Myocyte (in vitro differentiated cells): ENCODE data around the gene CACUL1. TPM values are rescaled to one million over a fixed set of nuclear protein-coding genes. Genes with fewer than 3 reads are reported as not detected.
A peak's percentile ranks its signal among the peaks of the same experiment; 100 is the strongest.

Experiments used
- DNase-seq: peaks from one replicate; pipeline ENCODE4 v3.0.0-alpha.2; 2012; ENCODE audit warnings: low read depth
- total RNA-seq: library from RNA; depleted of rRNA; stranded (reverse); fragments of >200 nt; gene quantifications from 2 replicates; pipeline ENCODE4 v1.2.3, GENCODE V29; 2014

The CACUL1 gene
- total RNA-seq, 1 donor from 2014 or later, result 42.4 TPM

DNA sequence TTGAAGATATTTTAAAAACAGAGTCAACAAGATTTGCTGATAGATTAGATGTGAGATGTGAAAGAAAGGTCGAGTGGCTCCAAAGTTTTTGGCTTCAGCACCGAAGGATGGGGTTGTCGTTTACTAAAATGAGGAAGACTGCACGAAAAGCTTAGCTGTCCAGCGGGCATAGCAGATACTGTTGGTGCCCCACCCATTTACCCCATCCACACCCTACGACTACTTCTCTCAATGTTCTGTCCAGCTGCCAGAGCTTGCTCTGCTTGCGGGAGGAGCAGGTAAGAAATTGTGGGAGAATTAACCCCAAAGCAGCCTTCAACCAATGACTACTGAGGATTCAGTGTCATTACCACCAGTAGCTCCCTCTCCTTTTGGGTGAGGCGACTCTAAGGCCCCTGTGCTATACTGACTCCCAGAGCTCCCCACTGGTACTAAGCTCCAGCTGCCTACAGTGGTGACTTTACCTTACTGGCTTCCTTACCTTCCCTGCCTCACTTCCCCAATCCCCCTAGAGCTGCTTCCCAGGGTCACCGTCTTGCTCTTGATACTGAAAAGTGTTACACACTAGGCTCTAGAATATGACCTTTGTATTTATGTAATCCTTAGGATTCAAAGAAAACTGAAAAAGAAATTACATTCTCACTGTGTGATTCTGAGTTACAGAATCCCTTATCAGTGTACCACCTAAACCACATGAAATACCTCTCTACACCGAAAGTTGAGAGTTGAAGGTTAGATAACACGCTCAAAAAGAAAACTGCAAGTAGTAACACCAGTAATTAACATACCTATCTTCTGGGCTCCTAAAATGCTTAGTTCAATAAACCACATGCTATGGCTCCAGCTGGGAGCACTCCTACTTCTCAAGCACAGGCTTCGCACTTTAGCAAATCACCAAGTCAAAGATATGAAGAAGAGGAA, 22.3 kb downstream of the CACUL1 start:
- no peak for DNase-seq

DNA sequence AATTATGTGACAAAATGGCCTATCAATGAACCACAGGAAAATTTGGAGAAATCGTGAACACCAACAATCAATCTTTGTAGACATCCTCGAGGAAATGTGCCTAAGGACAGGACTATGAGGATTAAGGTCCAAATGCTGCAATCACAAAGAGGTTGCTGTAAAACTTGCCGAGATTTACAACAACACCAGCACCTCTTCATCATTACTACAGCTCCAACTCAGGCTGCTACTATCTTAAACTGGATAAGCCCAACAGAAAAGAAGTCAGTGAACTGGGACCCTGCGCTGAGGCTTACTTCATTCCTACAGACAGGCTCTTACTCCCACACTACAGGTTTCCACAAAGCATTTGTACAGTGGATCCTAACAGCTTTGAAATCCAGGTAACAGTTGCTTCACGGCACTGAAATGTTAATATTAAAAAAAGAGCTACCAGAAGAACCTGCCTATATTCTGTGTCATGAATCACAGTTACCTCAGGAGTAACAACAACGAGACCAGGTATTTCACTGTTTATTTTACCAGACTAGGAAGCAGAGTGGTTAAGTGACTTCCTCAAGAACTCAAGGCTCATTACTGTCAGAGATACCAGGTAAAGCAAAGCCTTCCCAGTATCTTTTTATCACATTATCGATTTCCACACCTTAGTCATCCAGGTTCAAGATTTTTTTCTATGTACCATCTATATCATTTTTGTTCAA, 23.9 kb downstream of the CACUL1 start:
- DNase-seq, result no peak

DNA sequence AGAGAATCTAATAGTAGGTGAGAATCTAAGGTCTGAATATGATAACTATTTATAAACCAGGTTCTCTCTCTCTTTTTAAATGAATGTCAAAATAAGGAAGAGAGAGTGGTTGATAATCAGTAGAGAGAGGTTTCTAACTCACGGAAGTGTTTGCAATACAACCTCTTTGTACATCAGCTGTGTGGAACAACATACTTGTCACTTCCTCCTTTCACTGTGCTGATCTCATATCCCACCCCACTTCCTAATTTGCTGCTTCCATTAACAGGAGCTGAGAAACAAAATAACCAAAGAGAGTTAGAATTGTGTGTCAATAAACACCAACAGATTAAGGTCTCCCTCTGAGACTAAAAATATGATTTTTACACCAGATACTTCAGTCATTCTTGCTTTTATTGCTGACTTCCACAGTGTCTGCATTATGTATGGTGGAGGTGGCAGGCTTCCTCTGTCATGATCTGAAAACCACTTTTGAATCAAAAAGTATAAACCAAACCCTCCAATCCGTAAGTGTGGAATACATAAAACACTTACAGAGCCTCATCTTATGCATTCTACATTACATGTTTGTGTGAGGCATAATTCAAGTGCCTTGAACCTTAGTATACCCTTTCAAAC, 25.0 kb downstream of the CACUL1 start:
- no peak for DNase-seq

DNA sequence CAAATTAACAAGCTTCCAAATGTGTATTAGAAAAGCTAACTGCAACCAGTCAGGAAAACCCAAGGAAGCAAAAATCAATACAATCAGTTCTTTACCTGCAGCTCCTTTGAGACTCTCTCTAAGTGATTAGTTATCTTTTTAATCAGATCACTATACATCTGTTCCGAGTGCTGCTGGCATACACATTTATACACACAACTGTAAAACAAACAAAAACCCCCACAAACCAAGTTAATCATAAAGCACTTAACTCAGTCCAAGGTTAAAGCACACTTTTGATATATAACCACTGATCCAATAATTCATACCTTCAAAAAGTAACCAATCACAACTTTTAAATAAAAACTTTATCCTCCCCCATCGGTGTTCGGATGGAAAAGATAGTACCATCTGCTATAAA, 25.6 kb downstream of the CACUL1 start:
- no peak for DNase-seq

DNA sequence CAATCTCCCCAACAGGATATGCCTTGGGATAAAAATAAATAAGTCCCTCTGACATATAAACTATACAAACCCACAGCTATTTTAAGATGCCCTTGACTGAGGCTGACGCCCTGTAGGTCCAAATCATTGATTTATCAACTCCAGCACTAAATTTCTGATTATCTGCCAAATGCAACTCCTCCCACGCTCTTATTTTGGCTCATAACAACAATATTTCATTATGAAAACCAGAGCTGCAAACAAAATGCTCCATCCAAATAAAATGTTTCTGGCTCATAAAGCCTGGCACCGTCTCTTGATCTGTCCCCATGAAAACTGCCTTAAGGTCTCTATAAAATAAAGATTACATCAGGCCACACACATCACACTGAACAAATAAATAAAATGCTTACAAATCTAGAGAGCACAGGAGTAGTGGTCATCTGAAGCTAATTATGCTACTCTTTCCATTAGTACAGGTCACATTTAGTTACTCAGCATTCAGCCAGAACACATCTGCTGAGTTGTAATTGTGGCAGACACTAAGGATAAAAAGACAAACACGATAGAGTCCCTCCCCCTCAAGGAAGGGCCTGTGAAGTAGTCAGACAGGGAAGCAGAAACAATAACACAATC, 28.8 kb downstream of the CACUL1 start:
- no peak for DNase-seq

DNA sequence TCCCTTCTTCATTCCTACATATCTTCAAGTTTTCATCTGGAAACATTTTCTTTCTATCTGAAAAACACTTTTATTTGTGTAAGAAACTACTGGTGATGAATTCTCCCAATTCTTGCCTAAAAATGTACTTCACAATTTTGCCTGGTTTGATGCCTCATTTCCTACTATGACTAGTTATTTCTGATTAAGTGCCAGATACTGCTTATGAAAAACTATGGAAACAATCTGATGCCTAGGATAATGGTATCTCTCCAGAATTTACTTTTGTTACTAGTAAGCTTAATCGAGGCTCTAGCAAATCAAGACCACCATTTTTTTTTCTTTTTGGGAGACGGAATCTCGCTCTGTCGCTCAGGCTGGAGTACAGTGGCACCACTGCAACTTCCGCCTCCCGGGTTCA, 31.3 kb downstream of the CACUL1 start:
- no peak for DNase-seq

DNA sequence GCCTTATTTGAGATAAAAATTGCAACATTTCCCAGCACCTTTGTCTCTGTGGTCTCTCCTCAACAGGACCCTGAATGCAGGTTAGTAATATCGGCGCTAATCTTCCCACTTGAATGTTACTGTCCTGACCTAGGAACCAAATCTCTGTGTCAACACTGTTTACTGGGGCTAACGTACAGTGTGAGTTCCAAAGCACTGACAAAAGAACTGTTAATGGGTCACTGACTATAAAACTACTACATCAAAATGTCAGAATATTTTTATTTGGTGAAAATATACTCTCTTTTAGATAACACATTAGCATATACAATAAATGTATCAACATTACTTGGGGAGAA, 33.3 kb downstream of the CACUL1 start:
- no peak for DNase-seq

DNA sequence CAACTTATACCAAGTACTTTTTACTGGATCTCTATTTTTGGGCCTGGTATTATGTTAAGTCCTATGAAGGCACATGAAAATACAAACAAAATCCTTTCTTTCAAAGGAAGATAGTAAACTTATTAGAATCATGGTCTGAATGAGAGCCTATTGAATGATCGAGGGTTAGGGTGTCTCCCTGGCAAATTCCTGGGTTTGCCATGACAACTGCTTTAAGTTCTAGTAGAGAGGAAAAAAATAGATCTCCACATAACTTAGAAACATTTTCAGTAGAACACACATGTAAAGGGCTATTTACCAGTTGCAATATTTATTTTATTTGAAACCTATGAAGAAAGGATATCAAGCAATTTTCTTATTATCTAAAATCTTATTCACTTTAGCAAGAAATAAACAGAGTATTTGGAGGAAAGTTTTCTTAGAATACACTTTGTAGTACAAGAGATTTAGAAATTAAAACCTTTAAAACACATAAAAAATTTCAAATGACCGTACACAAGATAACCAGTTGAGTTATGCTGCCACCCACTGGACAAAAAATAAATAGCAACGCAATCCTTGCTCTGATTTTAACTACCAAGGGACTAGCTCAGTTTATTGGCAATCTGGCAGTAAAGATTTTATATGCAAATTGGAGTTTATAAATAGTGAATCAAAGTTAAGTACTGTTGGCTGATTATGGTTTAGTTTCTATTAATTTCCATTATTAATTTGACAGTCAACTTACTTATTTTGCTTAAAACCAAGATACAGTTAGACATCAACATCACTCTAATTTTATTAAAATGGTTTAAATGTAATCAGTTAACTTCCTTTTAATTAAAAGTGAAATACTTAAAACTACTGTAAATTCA, 33.9 kb downstream of the CACUL1 start:
- DNase-seq, result peak; percentile 74

DNA sequence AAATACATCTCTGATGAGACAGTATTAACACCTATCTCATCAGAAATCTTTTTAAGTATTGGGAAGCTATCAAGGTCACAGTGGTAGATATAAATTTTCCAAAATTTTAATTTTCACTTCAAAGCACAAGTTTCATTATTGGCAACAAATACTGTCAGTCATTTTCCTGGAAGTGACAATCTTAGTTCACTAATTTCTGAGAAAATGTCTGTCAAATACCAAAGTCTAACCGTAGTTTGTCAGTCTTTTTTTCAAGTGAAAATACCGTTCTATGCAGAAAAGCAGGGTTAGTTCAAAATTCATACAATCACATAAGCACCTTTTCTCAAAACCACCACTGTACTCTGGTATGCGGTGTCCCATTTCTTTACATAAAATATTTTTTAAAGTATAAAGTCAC, 40.4 kb downstream of the CACUL1 start:
- DNase-seq, result no peak

DNA sequence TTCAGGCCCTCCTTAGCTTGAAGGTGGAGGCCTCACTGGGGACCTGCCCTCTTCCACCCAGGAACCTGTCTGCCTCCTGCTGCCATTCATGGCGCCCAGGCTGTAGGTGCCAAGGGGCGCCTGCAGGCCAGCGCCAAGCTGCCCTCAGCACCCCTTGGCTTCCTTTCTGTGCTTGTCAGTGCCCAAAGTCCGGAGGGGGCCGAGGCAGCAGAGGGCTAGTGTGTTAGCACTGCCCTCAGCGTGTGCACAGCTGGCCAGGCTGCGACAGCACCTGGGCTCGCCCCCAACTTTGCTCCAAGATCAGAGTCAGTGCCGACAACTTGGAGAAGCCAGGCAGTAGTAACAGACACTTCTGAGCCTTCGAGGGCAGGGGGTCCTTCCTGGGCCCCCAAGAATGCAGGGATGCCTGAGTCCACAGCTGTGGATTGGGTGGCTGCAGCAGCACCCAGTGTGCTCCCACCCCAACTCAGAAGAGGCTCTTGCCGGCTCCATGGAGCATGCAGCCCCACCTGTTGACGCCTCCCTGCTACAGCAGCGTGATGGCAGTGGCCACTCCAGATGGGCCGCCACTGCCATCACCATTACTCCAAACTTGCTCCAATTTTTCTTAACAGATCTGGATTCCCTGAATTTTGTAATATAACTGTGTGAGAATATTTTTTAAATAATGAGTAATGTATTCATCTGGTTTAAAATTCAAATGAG, 41.7 kb downstream of the CACUL1 start:
- DNase-seq, result no peak

DNA sequence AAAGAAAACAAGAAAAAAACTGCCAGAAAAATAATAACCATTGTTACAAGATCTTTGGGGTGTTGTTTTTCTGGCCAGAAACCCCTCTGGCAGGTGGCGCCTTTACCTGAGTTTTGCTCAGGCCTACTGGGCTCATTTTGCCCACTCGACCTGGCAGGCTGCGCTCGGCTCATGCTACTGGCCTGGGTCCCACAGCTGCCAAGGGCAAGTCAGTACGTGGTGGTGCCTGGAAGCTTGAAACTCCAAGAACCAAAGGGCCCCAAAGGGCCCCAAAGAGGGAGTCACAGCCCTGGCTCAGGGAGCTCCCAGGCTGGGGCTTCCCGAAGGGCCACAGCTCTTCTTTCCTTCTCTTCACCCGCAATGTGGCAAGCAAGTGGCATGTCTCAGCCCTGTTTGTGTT, 42.7 kb downstream of the CACUL1 start:
- DNase-seq, result no peak

DNA sequence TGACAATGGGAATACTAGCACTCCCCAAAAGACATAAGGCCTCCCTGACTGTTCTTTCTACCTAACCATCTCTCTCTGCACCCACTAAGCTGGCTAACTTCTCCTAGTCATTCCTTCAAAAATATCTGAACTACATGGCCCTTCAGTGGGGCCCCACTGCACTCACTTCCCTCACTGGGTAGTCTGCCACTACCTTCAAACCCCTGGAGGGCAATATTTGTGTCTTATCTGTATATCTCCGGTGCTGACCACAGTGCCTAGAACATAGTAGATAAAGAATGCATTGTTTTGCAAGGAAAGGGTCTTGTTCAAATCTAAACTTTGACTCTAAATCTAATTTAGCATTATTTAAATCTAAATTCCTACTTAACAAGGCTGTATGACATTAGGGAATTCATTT, 44.3 kb downstream of the CACUL1 start:
- no peak for DNase-seq

DNA sequence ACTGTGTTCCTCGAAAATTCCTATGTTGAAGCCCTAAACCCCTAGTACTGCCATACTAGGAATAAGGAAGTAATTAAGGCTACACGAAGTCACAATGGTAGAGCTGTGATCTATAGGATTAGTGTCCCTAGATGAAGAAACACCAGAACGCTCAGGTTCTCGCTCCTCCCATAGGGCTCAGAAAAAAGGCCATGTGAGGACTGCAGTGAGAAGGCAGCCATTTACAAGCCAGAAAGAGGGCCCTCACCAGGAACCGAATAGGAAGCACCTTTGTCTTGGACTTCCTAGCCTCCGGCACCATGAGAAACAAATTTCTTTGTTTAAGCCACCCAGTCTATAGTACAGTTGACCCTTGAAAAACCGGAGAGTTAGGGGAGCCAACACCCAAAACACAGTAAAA, 46.2 kb downstream of the CACUL1 start:
- no peak for DNase-seq

DNA sequence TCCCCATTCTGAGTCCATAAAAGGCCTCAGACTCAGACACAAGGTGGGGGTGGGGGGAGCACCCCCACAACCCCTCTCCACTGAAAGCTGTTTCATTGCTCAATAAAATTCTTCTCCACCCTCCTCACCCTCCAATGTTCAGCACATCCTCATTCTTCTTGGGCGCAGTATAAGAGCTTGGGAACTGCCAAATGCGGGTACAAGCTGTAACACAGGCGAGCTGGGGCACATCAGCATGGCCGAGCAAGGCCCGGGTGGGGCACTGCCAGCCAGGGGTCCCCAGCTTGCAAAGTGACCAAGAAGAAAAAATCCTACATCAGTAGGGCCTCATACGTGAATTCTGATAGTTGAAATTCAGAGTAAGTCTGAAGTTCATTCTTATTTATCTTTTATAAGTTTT, 50.1 kb downstream of the CACUL1 start:
- DNase-seq, result no peak

DNA sequence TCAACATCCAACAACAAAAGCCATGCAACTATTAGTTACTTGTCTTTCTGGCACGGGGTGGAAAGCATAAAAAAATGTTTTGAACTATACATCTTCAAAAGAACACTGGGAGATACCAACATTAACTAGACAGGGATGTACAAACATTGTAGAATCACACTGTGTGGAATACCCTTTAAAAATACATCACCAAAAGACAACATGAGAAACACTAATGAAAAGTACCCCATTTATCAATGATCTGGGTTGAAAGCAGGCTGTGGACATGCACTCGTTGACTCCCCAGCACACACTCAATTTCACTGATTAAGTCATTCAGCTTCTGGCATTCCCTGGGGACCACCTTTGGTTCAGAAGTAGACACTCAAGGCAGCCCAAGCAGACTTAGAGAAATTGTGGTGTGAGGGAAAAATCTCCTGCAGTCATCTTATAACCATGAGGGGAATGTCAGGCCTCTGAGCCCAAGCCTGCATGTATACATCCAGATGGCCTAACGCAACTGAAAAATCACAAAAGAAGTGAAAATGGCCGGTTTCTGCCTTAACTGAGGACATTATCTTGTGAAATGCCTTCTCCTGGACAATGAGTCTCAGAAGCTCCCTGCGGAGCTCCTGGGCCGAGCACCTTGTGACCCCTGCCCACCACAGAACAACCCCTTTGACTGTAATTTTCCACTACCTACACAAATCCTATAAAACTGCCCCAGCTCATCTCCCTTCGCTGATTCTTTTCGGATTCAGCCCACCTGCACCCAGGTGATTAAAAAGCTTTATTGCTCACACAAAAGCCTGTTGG, 53.0 kb downstream of the CACUL1 start:
- no peak for DNase-seq

DNA sequence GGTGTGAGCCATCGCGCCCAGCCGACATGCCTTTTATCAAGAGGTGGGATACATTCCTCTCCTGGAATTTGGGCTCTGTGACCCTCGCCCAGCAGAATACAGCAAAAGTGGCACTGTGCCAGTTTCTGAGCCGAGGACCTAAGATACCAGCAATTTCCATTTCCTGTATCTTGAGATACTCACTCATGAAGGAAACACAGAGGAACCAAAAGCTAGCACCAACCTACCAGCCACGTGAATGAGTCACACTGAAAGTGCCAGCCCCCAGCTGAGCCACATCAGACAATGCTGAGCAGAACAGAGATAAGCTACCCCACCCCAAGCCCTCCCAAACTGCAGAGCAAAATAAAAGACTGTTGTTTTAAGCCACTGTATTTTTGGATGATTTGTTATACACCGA, 56.3 kb downstream of the CACUL1 start:
- peak; percentile 8 for DNase-seq

DNA sequence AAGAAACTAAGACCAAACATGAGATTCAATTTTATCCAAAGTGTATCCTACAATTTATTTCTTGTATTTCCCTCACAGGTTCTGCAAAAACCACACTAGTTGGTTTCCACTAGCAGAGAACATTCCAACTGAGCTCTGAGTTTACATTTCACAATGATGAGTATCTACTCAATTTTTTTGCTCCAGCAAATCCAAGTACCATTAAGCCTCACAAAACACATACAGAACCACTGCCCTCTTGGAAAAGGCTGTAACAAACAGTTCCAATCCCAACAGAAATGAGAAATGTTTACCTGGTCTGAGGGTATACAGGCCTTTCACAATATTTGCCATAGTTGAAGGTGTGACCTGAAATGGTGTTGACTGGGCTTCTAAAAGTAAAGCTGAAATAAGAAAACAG, 59.9 kb downstream of the CACUL1 start:
- no peak for DNase-seq

DNA sequence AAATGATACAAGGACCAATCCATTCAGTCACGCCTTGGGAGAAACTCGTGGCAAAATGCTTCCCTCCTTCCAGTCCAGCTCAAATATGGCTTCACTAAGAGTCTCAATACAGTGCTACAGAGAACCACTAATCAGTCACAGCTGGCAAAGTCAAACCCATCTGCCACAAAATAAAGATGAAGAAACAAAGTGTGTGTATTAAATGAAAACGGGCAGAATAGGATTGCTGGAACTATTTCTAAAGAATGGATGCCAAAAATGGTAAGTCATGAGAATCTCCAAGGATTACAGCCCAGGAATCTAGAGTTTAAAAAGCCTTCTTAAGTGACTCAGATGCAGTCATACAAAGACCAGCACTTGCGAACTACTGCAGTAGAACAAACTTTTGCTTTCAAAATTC, 61.9 kb downstream of the CACUL1 start:
- DNase-seq, result peak; percentile 65

DNA sequence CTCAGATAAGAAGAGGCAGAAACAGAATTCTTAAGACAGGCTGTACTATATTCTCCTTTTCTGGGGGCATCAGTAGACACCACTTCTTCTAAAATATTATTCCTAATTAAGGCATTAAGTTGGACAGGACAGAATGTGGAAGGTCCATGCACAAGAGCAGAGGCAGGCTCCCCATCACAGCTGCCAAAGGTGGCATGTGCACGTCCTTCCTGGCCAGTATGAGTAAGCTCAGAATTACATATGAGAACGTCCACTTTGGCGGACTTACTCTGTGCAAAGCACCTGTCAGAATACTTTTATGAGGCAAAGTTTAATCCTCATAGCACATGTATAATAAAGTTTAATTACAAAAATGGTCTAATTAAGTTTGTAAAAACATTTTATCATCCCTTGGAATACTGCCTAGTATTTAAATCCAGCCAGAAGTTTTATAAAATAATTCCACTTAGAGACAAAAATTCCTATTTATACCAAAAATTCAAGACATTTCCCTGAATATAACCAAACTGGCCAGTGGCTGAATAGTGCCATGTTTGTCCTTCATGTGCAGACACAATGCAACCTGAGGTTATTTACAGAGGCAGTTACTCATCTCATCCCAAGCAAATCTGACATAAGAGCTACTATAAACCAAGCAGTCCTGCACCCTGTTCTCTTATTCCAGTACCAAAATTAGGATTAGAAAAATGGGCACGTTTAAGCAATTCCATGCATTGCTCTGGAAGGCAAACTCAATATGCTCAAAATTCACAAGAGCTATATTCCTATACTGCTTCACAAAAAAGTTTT, 65.5 kb downstream of the CACUL1 start:
- no peak for DNase-seq
